NCI-H128 (cell line): ENCODE data around the gene TSHZ2.
A peak's percentile ranks its signal among the peaks of the same experiment; 100 is the strongest.
"Not testable (repeated sequence)": the region's sequence is repeated elsewhere in the genome, so short reads cannot be mapped to it uniquely, and the experiment has no call there.

Experiments
- DNase-seq: peaks from one replicate; lab custom pipeline; 2025; ENCODE audit not compliant: unreplicated experiment; lab: John Stamatoyannopoulos, UW

TSHZ2 gene

GRCh38 chr20:53024653-53025052, 52.5 kb downstream of the TSHZ2 start:
- not testable (repeated sequence) for DNase-seq

- DNase-seq, result no peak
Observed at GRCh38 chr20:53027089-53027488, 54.9 kb downstream of the TSHZ2 start.

- DNase-seq, result no peak
Observed at GRCh38 chr20:53028337-53029007, 56.3 kb downstream of the TSHZ2 start.

- no peak for DNase-seq
Observed at GRCh38 chr20:53030061-53030460, 57.9 kb downstream of the TSHZ2 start.

- no peak for DNase-seq
Observed at GRCh38 chr20:53032046-53032445, 59.9 kb downstream of the TSHZ2 start.

- no peak for DNase-seq
Observed at GRCh38 chr20:53032478-53032932, 60.3 kb downstream of the TSHZ2 start.

- no peak for DNase-seq
Observed at GRCh38 chr20:53033176-53033575, 61.0 kb downstream of the TSHZ2 start.

- DNase-seq, result no peak
Observed at GRCh38 chr20:53034899-53035298, 62.7 kb downstream of the TSHZ2 start.

GRCh38 chr20:53036992-53037391, 64.8 kb downstream of the TSHZ2 start:
- DNase-seq, result no peak

- no peak for DNase-seq
Observed at GRCh38 chr20:53037621-53038020, 65.5 kb downstream of the TSHZ2 start.

- DNase-seq, result no peak
Observed at GRCh38 chr20:53038299-53038698, 66.1 kb downstream of the TSHZ2 start.

GRCh38 chr20:53040693-53041589, 68.8 kb downstream of the TSHZ2 start:
- peak; percentile 63 for DNase-seq

GRCh38 chr20:53042521-53042920, 70.4 kb downstream of the TSHZ2 start:
- DNase-seq, result no peak

- DNase-seq, result no peak
Observed at GRCh38 chr20:53044296-53044695, 72.1 kb downstream of the TSHZ2 start.

GRCh38 chr20:53045941-53046340, 73.8 kb downstream of the TSHZ2 start:
- no peak for DNase-seq

- DNase-seq, result no peak
Observed at GRCh38 chr20:53047203-53047602, 75.0 kb downstream of the TSHZ2 start.

- no peak for DNase-seq
Observed at GRCh38 chr20:53048387-53048786, 76.2 kb downstream of the TSHZ2 start.

GRCh38 chr20:53050338-53050737, 78.2 kb downstream of the TSHZ2 start:
- no peak for DNase-seq

- DNase-seq, result no peak
Observed at GRCh38 chr20:53052380-53052779, 80.2 kb downstream of the TSHZ2 start.

GRCh38 chr20:53053595-53053994, 81.4 kb downstream of the TSHZ2 start:
- no peak for DNase-seq

GRCh38 chr20:53055367-53056067, 83.4 kb downstream of the TSHZ2 start:
- DNase-seq, result no peak

GRCh38 chr20:53057579-53057978, 85.4 kb downstream of the TSHZ2 start:
- DNase-seq, result no peak
